ENCODE results near the gene BOD1L1. TPM values are rescaled to one million over a fixed set of nuclear protein-coding genes. Genes with fewer than 3 reads are reported as not detected.

The BOD1L1 gene
- total and polyA plus RNA-seq, 2 donors (not counting 1 experiment from before 2014, with no cell fraction given), result 20.2 to 109 TPM

DNA sequence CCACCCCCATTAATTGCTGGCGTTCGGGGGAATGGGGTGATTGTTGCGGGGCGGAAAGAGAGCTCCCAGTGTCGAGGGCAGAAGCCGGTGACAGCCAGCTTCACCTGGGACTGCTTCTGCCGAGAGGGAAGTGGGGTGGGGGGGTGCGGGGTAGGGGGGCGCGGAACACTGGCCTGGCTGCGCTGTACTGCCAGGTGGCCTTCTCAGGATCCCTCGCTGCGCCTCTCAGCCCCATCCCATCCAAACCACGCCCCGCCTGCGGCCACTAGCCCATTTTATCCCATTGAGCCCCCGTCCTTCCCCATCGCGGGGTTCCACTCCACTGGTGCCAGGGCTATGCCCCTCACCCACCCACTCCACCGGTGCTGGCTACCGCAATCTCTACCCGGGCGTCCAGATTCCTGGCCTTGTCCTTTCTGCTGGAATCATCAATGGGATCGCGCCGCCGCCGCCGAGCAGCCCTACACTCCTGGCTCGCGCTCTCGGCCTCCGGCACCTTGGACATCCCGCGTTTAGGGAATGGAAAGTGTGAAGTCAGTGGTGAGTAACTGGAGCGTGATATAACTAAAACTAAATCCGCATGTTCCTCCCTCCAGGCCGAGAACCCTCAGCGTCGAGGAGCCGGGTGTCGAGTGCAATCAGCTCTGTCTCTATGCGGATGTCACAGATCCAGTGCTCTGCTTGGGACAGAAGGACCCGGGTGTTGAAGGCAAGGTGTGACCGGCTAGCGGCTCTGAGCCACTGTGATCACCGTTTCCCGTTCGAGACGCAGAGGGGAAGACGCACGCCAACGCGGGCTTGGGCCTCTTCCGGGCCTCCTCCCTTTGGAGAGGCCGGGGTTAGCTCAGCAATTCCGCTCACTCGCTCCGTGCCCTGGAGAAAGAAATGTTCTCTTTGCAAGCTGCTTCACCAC lies 103.7 kb downstream of the BOD1L1 start:
- no peak overlapping the region for H3K9ac ChIP-seq (ENCODE audit: low read length)
- WGBS (ENCODE audit: insufficient coverage), result 35% methylated on average over 36 of the region's 59 CpGs
- DNase-seq (peak; percentile 19), ATAC-seq (ENCODE audit: low read depth) (no peak)
- no peaks in the 10 kb centered on the region for H3K79me2 ChIP-seq (ENCODE audit: control insufficient read depth, insufficient read depth, low read length)
- ChIA-PET CTCF (interaction anchor here (1.3 kb wide), 1 partner anchor 18 kb away, joined by 4 read pairs; no protein-coding TSS in a partner anchor), POLR2A (no interaction called here)
- H3K9me3 ChIP-seq (ENCODE audit: control extremely low read depth in 1 of 3, control insufficient read depth in 2 of 3, insufficient read depth in 1 of 3, low read length in 2 of 3), result peaks cover 1 to 40% (median 25%) of the 10 kb centered on the region in 3 donors
- H3K27me3 ChIP-seq (replicated peaks in 1 of 4; ENCODE audit: control extremely low read depth in 1 of 4, control insufficient read depth in 3 of 4, insufficient read depth in 4 of 4, low read length in 3 of 4), result peaks cover 2 to 81% (median 72%) of the 10 kb centered on the region in 4 experiments
- H3K4me3 ChIP-seq (ENCODE audit: control extremely low read depth in 1 of 5, extremely low read depth in 1 of 5, insufficient read depth in 1 of 5, low read depth in 2 of 5, low read length in 4 of 5), result no peak overlapping the region
- H4K20me1 ChIP-seq (ENCODE audit: control insufficient read depth, insufficient read depth, low read length, poor library complexity, severe bottlenecking), result no peaks in the 10 kb centered on the region
- peaks cover 33 to 35% of the 10 kb centered on the region in 2 donors for H3K4me1 ChIP-seq (ENCODE audit: control insufficient read depth in 2 of 2, insufficient read depth in 2 of 2, low read length in 2 of 2)
- H3K9me3 Mint-ChIP-seq (ENCODE audit: insufficient read depth), result no peaks in the 10 kb centered on the region
- no peak overlapping the region for H3K27ac Mint-ChIP-seq
- H3K4me2 ChIP-seq (replicated peaks; ENCODE audit: low read depth, low read length, poor library complexity, severe bottlenecking), result no peak overlapping the region
- no peaks in the 10 kb centered on the region for H3K36me3 ChIP-seq (replicated peaks in 1 of 2; ENCODE audit: control extremely low read depth in 1 of 2, control insufficient read depth in 1 of 2, extremely low read depth in 1 of 2, insufficient read depth in 2 of 2, low read length in 1 of 2)
- no peak overlapping the region for H2AFZ ChIP-seq (ENCODE audit: insufficient read depth, low read depth, low read length, poor library complexity, severe bottlenecking)
- no peak overlapping the region for H3K27ac ChIP-seq (ENCODE audit: low read length in 2 of 2)
- H3K27me3 Mint-ChIP-seq, result peaks cover 78% of the 10 kb centered on the region
- intact Hi-C loops (cut with micrococcal nuclease), result no loop called here
- H3K4me1 Mint-ChIP-seq, result peaks cover 20% of the 10 kb centered on the region
- H3K4me3 Mint-ChIP-seq, result no peak overlapping the region
- TF ChIP-seq EZH2 (IDR thresholded peaks at IDR 0.05; ENCODE audit: borderline replicate concordance, insufficient read depth, low read depth, low read length, poor library complexity, severe bottlenecking), result no peak
- TF ChIP-seq, protein P1, sequence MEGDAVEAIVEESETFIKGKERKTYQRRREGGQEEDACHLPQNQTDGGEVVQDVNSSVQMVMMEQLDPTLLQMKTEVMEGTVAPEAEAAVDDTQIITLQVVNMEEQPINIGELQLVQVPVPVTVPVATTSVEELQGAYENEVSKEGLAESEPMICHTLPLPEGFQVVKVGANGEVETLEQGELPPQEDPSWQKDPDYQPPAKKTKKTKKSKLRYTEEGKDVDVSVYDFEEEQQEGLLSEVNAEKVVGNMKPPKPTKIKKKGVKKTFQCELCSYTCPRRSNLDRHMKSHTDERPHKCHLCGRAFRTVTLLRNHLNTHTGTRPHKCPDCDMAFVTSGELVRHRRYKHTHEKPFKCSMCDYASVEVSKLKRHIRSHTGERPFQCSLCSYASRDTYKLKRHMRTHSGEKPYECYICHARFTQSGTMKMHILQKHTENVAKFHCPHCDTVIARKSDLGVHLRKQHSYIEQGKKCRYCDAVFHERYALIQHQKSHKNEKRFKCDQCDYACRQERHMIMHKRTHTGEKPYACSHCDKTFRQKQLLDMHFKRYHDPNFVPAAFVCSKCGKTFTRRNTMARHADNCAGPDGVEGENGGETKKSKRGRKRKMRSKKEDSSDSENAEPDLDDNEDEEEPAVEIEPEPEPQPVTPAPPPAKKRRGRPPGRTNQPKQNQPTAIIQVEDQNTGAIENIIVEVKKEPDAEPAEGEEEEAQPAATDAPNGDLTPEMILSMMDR (IDR thresholded peaks at IDR 0.05), result no peak

DNA sequence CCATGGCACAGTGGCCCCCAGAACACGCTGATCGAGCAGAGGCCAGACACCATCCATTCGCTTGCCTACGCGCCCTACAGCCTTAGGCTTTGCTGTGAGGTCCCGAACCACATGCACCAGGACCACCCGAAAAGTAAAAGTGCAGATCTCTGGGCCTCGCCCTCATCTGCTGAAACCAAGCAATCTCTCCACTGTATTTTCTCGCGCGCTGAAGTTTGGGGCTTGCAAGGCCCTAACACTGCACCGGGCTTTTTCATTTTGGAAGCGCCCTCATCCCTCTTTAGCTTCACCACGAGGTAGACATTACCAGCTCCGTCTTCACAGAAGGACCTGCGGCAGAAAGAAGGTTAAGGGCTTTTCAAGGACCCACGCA lies 104.4 kb downstream of the BOD1L1 start:
- H3K4me3 ChIP-seq (ENCODE audit: control extremely low read depth in 1 of 5, extremely low read depth in 1 of 5, insufficient read depth in 1 of 5, low read depth in 2 of 5, low read length in 4 of 5), result no peak overlapping the region
- intact Hi-C loops (cut with micrococcal nuclease), result no loop called here
- Mint-ChIP-seq H3K27ac (peak overlapping the region; percentile 32), H3K9me3 (ENCODE audit: insufficient read depth) (no peaks in the 10 kb centered on the region), H3K27me3 (peaks cover 72% of the 10 kb centered on the region), H3K4me3 (no peak overlapping the region), H3K4me1 (peaks cover 12% of the 10 kb centered on the region)
- no peak overlapping the region for H3K27ac ChIP-seq (ENCODE audit: low read length in 2 of 2)
- H3K9ac ChIP-seq (ENCODE audit: low read length), result no peak overlapping the region
- WGBS (ENCODE audit: insufficient coverage), result 12% methylated on average over 17 of the region's 17 CpGs
- POLR2A ChIA-PET, result no interaction called here
- CTCF ChIA-PET, result interaction anchor here (1.2 kb wide), 1 partner anchor 20 kb away, joined by 3 read pairs; no protein-coding TSS in a partner anchor
- TF ChIP-seq EZH2 (IDR thresholded peaks at IDR 0.05; ENCODE audit: borderline replicate concordance, insufficient read depth, low read depth, low read length, poor library complexity, severe bottlenecking), result no peak
- TF ChIP-seq, protein P1 (IDR thresholded peaks at IDR 0.05), result no peak
- no peak for ATAC-seq (ENCODE audit: low read depth)
- peaks cover 2 to 74% (median 68%) of the 10 kb centered on the region in 4 experiments for H3K27me3 ChIP-seq (replicated peaks in 1 of 4; ENCODE audit: control extremely low read depth in 1 of 4, control insufficient read depth in 3 of 4, insufficient read depth in 4 of 4, low read length in 3 of 4)
- H3K36me3 ChIP-seq (replicated peaks in 1 of 2; ENCODE audit: control extremely low read depth in 1 of 2, control insufficient read depth in 1 of 2, extremely low read depth in 1 of 2, insufficient read depth in 2 of 2, low read length in 1 of 2), result no peaks in the 10 kb centered on the region
- peaks cover 1 to 34% (median 21%) of the 10 kb centered on the region in 3 donors for H3K9me3 ChIP-seq (ENCODE audit: control extremely low read depth in 1 of 3, control insufficient read depth in 2 of 3, insufficient read depth in 1 of 3, low read length in 2 of 3)
- peak overlapping the region; percentile 55 for H3K4me2 ChIP-seq (replicated peaks; ENCODE audit: low read depth, low read length, poor library complexity, severe bottlenecking)
- H4K20me1 ChIP-seq (ENCODE audit: control insufficient read depth, insufficient read depth, low read length, poor library complexity, severe bottlenecking), result no peaks in the 10 kb centered on the region
- DNase-seq, result peak; percentile 40
- H3K4me1 ChIP-seq (ENCODE audit: control insufficient read depth in 2 of 2, insufficient read depth in 2 of 2, low read length in 2 of 2), result peaks cover 26 to 28% of the 10 kb centered on the region in 2 donors
- H2AFZ ChIP-seq (ENCODE audit: insufficient read depth, low read depth, low read length, poor library complexity, severe bottlenecking), result no peak overlapping the region
- no peaks in the 10 kb centered on the region for H3K79me2 ChIP-seq (ENCODE audit: control insufficient read depth, insufficient read depth, low read length)

Measured in B cell (primary cell).